Spinal cord (tissue), 10 donors: Measurements from ENCODE around the gene DGKQ. TPM values are rescaled to one million over a fixed set of nuclear protein-coding genes. Genes with fewer than 3 reads are reported as not detected.

Experiments
- DNase-seq, 6 donors: peaks; one replicate each; pipeline versions ENCODE4 v3.0.0 to v3.0.0-alpha.2; 2013 to 2015; ENCODE audit warnings: low spot score in 6 of 6, low read depth in 4 of 6
- H3K27ac ChIP-seq: one replicate; pipeline ENCODE4 v1.5.1; 2013; ENCODE audit warnings: low read depth, low read length, control low read depth
- H3K27me3 ChIP-seq: one replicate; pipeline ENCODE4 v1.6.1; 2013; ENCODE audit warnings: low read length; ENCODE audit not compliant: control insufficient read depth, insufficient read depth
- H3K36me3 ChIP-seq: one replicate; pipeline ENCODE4 v1.6.1; 2013; ENCODE audit warnings: low read length; ENCODE audit not compliant: control insufficient read depth, insufficient read depth
- H3K4me1 ChIP-seq: one replicate; pipeline ENCODE4 v1.6.1; 2013; ENCODE audit warnings: low read length; ENCODE audit not compliant: control insufficient read depth, insufficient read depth
- H3K4me3 ChIP-seq: one replicate; pipeline ENCODE4 v1.5.1; 2013; ENCODE audit warnings: low read depth, low read length, control low read depth
- H3K9me3 ChIP-seq: one replicate; pipeline ENCODE4 v1.6.1; 2013; ENCODE audit warnings: low read length; ENCODE audit not compliant: control insufficient read depth, insufficient read depth
- WGBS: methylation state at CpG from one replicate; pipeline ENCODE4 v1.1.5; 2013; ENCODE audit warnings: missing lambda C conversion rate; ENCODE audit not compliant: insufficient coverage; 5-methylcytosine and 5-hydroxymethylcytosine counted together
- polyA plus RNA-seq, 2 donors: library from polyadenylated mRNA; unstranded; fragments of 120-200 nt; gene quantifications; one replicate each; pipeline ENCODE4 v1.2.1, GENCODE V29; 2013; ENCODE audit not compliant: insufficient read length in 2 of 2
- total RNA-seq, 2 donors: library from RNA; depleted of rRNA in 1 of 2; stranded (reverse); fragments of 120-200 nt in 1 of 2; fragments of >200 nt in 1 of 2; gene quantifications; one replicate each; pipeline versions ENCODE4 v1.2.3 to v1.2.4, GENCODE V29; 2013 to 2014
- donor health status: healthy.

The DGKQ gene
- total and polyA plus RNA-seq, 4 donors, result 10.4 to 28.4 (median 18.4) TPM

DNA sequence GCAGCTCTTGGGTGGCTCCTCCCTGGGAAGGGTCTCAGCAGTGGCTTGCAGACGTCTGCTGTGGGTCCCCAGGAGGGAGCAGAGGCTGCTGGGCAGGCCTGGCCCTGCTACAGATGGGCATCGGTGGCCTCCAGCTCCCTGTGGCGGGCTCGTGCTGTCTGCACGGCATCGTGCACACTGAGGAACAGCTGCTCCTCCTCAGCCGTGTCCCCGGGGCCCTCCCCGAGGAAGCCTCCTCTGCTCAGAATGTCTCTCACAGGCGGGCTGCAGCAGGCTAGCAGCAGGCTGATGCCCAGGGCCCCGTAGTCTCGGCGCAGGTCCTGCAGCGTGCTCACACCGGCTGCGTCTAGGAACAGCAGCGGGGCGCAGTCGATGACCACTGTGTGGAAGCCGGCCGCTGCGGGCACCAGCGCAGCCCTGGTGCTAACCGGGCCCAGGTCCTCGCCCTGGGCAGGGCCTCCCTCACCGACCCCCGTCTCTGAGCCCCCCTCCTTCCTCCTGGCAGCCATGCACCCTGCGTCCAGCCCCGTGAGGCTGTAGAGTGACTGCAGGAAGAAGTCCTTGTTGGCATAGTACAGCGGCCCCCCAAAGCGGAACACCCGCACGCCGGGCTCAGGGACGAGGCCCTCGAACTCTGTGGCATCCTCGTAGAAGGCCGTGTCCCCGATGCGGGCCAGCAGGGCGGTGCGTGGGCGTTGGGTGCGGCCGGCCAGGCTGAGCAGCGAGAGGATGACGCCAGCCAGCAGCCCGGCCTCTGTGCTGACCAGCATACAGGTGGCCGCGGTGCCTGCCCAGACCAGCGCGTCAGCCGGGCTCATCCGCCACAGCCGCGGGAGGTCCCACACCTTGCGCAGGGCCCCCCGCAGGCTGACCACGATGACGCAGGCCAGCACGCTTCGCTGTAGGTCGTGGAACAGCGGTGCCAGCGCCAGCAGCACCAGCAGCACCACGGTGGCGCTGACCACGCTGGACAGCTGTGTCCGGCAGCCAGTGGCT is 15.7 kb upstream of the DGKQ start:
- peaks cover 37% of the 10 kb centered on the region for H3K4me1 ChIP-seq
- no peaks in the 10 kb centered on the region for H3K27me3 ChIP-seq
- DNase-seq, result no peak
- H3K27ac ChIP-seq, result no peak overlapping the region
- peaks cover 68% of the 10 kb centered on the region for H3K36me3 ChIP-seq
- H3K9me3 ChIP-seq, result no peaks in the 10 kb centered on the region
- 91% methylated on average over 67 of the region's 69 CpGs for WGBS
- no peak overlapping the region for H3K4me3 ChIP-seq

- H3K4me1 ChIP-seq, result peaks cover 36% of the 10 kb centered on the region
- H3K27ac ChIP-seq, result no peak overlapping the region
- no peaks in the 10 kb centered on the region for H3K9me3 ChIP-seq
- DNase-seq, result no peak
- no peaks in the 10 kb centered on the region for H3K27me3 ChIP-seq
- peaks cover 60% of the 10 kb centered on the region for H3K36me3 ChIP-seq
- WGBS, result 79% methylated on average over 37 of the region's 37 CpGs
- peak overlapping the region; percentile 21 for H3K4me3 ChIP-seq
Observed at GRCh38 chr4:987624-988513, 14.5 kb upstream of the DGKQ start.

- Histone ChIP-seq H3K9me3 (no peaks in the 10 kb centered on the region), H3K27ac (peak within 1 kb of the TSS; percentile 61), H3K36me3 (peaks cover 60% of the 10 kb centered on the region), H3K4me1 (peaks cover 34% of the 10 kb centered on the region), H3K27me3 (no peaks in the 10 kb centered on the region), H3K4me3 (peak within 1 kb of the TSS; percentile 69)
- WGBS, result 2% methylated on average over 69 of the region's 69 CpGs
- DNase-seq, result peak in 4 of 6 donors; percentile 52 to 92 (median 78)
Observed at GRCh38 chr4:986879-987623, 13.7 kb upstream of the DGKQ start, which contains the start of gene IDUA. Gene IDUA (plus strand): TSS chr4:987044. CDS start chr4:987085, 41 bp downstream.

- WGBS, result 0% methylated on average over 11 of the region's 14 CpGs
- H3K27ac ChIP-seq, result peak overlapping the region; percentile 61
Observed at GRCh38 chr4:986428-986878, 13.1 kb upstream of the DGKQ start.

GRCh38 chr4:985123-985830 is 11.9 kb upstream of the DGKQ start:
- no peaks in the 10 kb centered on the region for H3K27me3 ChIP-seq
- peaks cover 50% of the 10 kb centered on the region for H3K36me3 ChIP-seq
- no peak overlapping the region for H3K4me3 ChIP-seq
- H3K27ac ChIP-seq, result no peak overlapping the region
- DNase-seq, result peak in 2 of 6 donors; percentile 18 to 50
- peaks cover 34% of the 10 kb centered on the region for H3K4me1 ChIP-seq
- H3K9me3 ChIP-seq, result no peaks in the 10 kb centered on the region
- WGBS, result 12% methylated on average over 17 of the region's 23 CpGs

More at GRCh38 chr4:986428-986878, 13.1 kb upstream of the DGKQ start:
- Histone ChIP-seq H3K9me3 (no peaks in the 10 kb centered on the region), H3K36me3 (peaks cover 56% of the 10 kb centered on the region), H3K4me3 (peak overlapping the region; percentile 69), H3K27me3 (no peaks in the 10 kb centered on the region), H3K4me1 (peaks cover 34% of the 10 kb centered on the region)
- no peak for DNase-seq

- H3K36me3 ChIP-seq, result peaks cover 44% of the 10 kb centered on the region
- WGBS, result 87% methylated on average over 10 of the region's 15 CpGs
- peaks cover 34% of the 10 kb centered on the region for H3K4me1 ChIP-seq
- no peaks in the 10 kb centered on the region for H3K9me3 ChIP-seq
- DNase-seq, result no peak
- H3K27me3 ChIP-seq, result no peaks in the 10 kb centered on the region
- no peak overlapping the region for H3K4me3 ChIP-seq
- H3K27ac ChIP-seq, result no peak overlapping the region
Observed at GRCh38 chr4:984336-985054, 11.1 kb upstream of the DGKQ start.

- DNase-seq, result no peak
- Histone ChIP-seq H3K4me3 (no peak overlapping the region), H3K27me3 (no peaks in the 10 kb centered on the region), H3K27ac (no peak overlapping the region), H3K4me1 (peaks cover 22% of the 10 kb centered on the region), H3K9me3 (no peaks in the 10 kb centered on the region), H3K36me3 (peaks cover 33% of the 10 kb centered on the region)
- WGBS, result 94% methylated on average over 12 of the region's 15 CpGs
Observed at GRCh38 chr4:982814-983213, 9.4 kb upstream of the DGKQ start.

DNA sequence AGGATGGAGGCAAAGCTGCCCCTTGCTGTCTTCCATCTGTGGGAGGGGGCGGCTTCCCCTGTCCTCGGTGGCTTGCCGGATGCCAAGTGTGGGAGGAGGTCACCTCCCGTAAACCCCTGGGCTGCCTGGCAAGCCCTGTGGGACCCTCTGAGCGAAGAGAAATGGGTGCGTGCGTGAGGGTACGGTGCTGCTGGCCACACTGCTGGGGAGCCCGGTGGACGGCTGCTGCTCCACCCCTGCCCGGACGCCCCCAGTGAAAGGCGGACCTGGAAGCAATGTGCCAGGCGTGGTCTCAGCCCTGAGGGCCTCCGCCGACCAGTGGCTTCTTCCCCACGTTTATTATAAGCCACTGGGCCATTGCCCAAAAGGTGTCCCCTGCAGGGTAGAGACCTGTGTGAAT is 8.9 kb upstream of the DGKQ start:
- no peak overlapping the region for H3K4me3 ChIP-seq
- no peaks in the 10 kb centered on the region for H3K9me3 ChIP-seq
- H3K27me3 ChIP-seq, result no peaks in the 10 kb centered on the region
- H3K27ac ChIP-seq, result no peak overlapping the region
- WGBS, result 88% methylated on average over 17 of the region's 17 CpGs
- peaks cover 16% of the 10 kb centered on the region for H3K4me1 ChIP-seq
- DNase-seq, result no peak
- H3K36me3 ChIP-seq, result peaks cover 30% of the 10 kb centered on the region
